PC-3 (cell line): ENCODE data around the gene ARMH2. TPM values are rescaled to one million over a fixed set of nuclear protein-coding genes. Genes with fewer than 3 reads are reported as not detected.

Experiments used
- ATAC-seq: fragments of 200-7000 bp; cut with Tn5 transposase; 2 replicates; pipeline ENCODE4 v1.9.1; 2020; ENCODE audit warnings: mild to moderate bottlenecking, moderate library complexity
- BruUV-seq: library from RNA; stranded (reverse); fragments of 400-500 nt; replicated peaks from 2 replicates; lab custom pipeline; 2021; lab: Mats Ljungman, UMichigan
- CTCF ChIA-PET: fragments of 300-600 bp; sonication (Branson Sonifier 250); formaldehyde crosslinking; loops from one replicate; lab custom pipeline; 2022; ENCODE audit warnings: antibody characterized with exemption; lab: Charles Lee
- POLR2A ChIA-PET: fragments of 300-600 bp; sonication (Branson Sonifier 250); formaldehyde crosslinking; loops from one replicate; lab custom pipeline; 2022; ENCODE audit warnings: antibody characterized with exemption; ENCODE audit not compliant: unreplicated experiment; lab: Charles Lee
- DNase-seq: peaks from one replicate; pipeline ENCODE4 v3.0.0-alpha.2; 2015
- H2AFZ ChIP-seq: fragments of 300-600 bp; sonication (generic); 2 replicates; pipeline ENCODE4 v1.6.0; 2016; ENCODE audit warnings: antibody characterized with exemption, low read length
- H3F3A ChIP-seq: fragments of 300-600 bp; sonication (generic); one replicate; pipeline ENCODE4 v1.6.0; 2017; ENCODE audit warnings: antibody characterized with exemption, low read length, control low read depth, mild to moderate bottlenecking; ENCODE audit not compliant: unreplicated experiment
- H3K27ac ChIP-seq: fragments of 300-600 bp; sonication (generic); 2 replicates; pipeline ENCODE4 v1.5.1; 2016; ENCODE audit warnings: mild to moderate bottlenecking, low read length
- H3K27me3 ChIP-seq: fragments of 300-600 bp; sonication (generic); 2 replicates; pipeline ENCODE4 v1.6.1; 2016; ENCODE audit warnings: low read length, mixed read lengths
- H3K36me3 ChIP-seq: fragments of 300-600 bp; sonication (generic); 2 replicates; pipeline ENCODE4 v1.6.1; 2016; ENCODE audit warnings: low read depth, mixed run types, low read length, mixed read lengths
- H3K4me1 ChIP-seq: fragments of 300-600 bp; sonication (generic); 2 replicates; pipeline ENCODE4 v1.5.1; 2016; ENCODE audit warnings: low read length; ENCODE audit not compliant: insufficient read depth
- H3K4me2 ChIP-seq: fragments of 300-600 bp; sonication (generic); 2 replicates; pipeline ENCODE4 v1.6.0; 2016; ENCODE audit warnings: low read length
- H3K4me3 ChIP-seq: fragments of 300-600 bp; sonication (generic); 2 replicates; pipeline ENCODE4 v1.5.1; 2016; ENCODE audit warnings: mild to moderate bottlenecking, low read length, mixed read lengths
- H3K79me2 ChIP-seq: fragments of 300-600 bp; sonication (generic); 2 replicates; pipeline ENCODE4 v1.6.1; 2017; ENCODE audit warnings: low read length, mixed read lengths
- H3K9ac ChIP-seq: fragments of 300-600 bp; sonication (generic); 2 replicates; pipeline ENCODE4 v1.6.0; 2016; ENCODE audit warnings: mild to moderate bottlenecking, low read length
- H3K9me2 ChIP-seq: fragments of 300-600 bp; sonication (generic); replicated peaks from 2 replicates; pipeline ENCODE4 v1.6.1; 2016; ENCODE audit warnings: mixed run types, low read length, mixed read lengths
- H3K9me3 ChIP-seq: fragments of 300-600 bp; sonication (generic); 2 replicates; pipeline ENCODE4 v1.6.1; 2016; ENCODE audit warnings: low read length, mixed read lengths
- H4K20me1 ChIP-seq: fragments of 300-600 bp; sonication (generic); 2 replicates; pipeline ENCODE4 v1.6.1; 2016; ENCODE audit warnings: low read length, mixed read lengths
- CTCF ChIP-seq: fragments of 300-600 bp; sonication (generic); conservative IDR thresholded peaks from 2 replicates; pipeline ENCODE4 v1.5.1; 2017; ENCODE audit warnings: antibody characterized with exemption, low read depth, mild to moderate bottlenecking, low read length
- EZH2 ChIP-seq: fragments of 300-600 bp; sonication (generic); IDR thresholded peaks from one replicate; pipeline ENCODE4 v1.6.1; 2017; ENCODE audit warnings: antibody characterized with exemption, mild to moderate bottlenecking, low read length; ENCODE audit not compliant: unreplicated experiment
- EZH2phosphoT487 ChIP-seq: fragments of 300-600 bp; sonication (generic); IDR thresholded peaks from 2 replicates; pipeline ENCODE4 v1.6.1; 2018; ENCODE audit warnings: mild to moderate bottlenecking, antibody characterized with exemption, low read length, borderline replicate concordance
- intact Hi-C: fragments of 100-400 bp; cut with micrococcal nuclease; formaldehyde crosslinking; loops from 2 replicates; pipeline ENCODE4 v1.9.0; 2023
- total RNA-seq: library from RNA; depleted of rRNA; stranded (reverse); fragments of >200 nt; gene quantifications from 2 replicates; pipeline ENCODE4 v1.2.3, GENCODE V29; 2014

Gene ARMH2
- total RNA-seq, 1 experiment from 2014 or later: not detected

GRCh38 chr6:24845578-24845977 lies 46.9 kb upstream of the ARMH2 start:
- no peaks in the 10 kb centered on the region for H3K36me3 ChIP-seq
- H3K79me2 ChIP-seq: no peaks in the 10 kb centered on the region
- TF ChIP-seq EZH2: no peak
- TF ChIP-seq CTCF: no peak
- no peak for TF ChIP-seq EZH2phosphoT487
- H2AFZ ChIP-seq: no peak overlapping the region
- no peaks in the 10 kb centered on the region for H3F3A ChIP-seq
- no peaks in the 10 kb centered on the region for H3K9me3 ChIP-seq
- ChIA-PET CTCF (no interaction called here), POLR2A (interaction anchor here (0.7 kb wide), 1 partner anchor 12 kb away, joined by 3 read pairs; no protein-coding TSS in a partner anchor)
- H3K9me2 ChIP-seq: no peaks in the 10 kb centered on the region
- no peak overlapping the region for H3K27ac ChIP-seq
- no peak overlapping the region for H3K4me2 ChIP-seq
- DNase-seq (no peak), ATAC-seq (no peak)
- no peak overlapping the region for H3K4me3 ChIP-seq
- BruUV-seq: no TSS peak
- intact Hi-C loops: no loop called here
- H4K20me1 ChIP-seq: no peaks in the 10 kb centered on the region
- H3K4me1 ChIP-seq: no peaks in the 10 kb centered on the region
- H3K9ac ChIP-seq: no peak overlapping the region
- H3K27me3 ChIP-seq: 0 out of 2 replicates have a peak, but pooled peaks cover 17% of the 10 kb centered on the region

- H3K36me3 ChIP-seq: no peaks in the 10 kb centered on the region
- H3K4me1 ChIP-seq: no peaks in the 10 kb centered on the region
- H4K20me1 ChIP-seq: no peaks in the 10 kb centered on the region
- ChIA-PET CTCF (no interaction called here), POLR2A (no interaction called here)
- intact Hi-C loops: no loop called here
- ATAC-seq (no peak), DNase-seq (no peak)
- H3K27me3 ChIP-seq: 0 out of 2 replicates have a peak, but pooled peaks cover 17% of the 10 kb centered on the region
- H3K4me2 ChIP-seq: no peak overlapping the region
- no peak overlapping the region for H2AFZ ChIP-seq
- H3K9me2 ChIP-seq: no peaks in the 10 kb centered on the region
- H3K27ac ChIP-seq: no peak overlapping the region
- H3K9me3 ChIP-seq: no peaks in the 10 kb centered on the region
- no peaks in the 10 kb centered on the region for H3F3A ChIP-seq
- TF ChIP-seq EZH2phosphoT487 (no peak), EZH2 (no peak), CTCF (no peak)
- BruUV-seq: no TSS peak
- H3K9ac ChIP-seq: no peak overlapping the region
- H3K4me3 ChIP-seq: no peak overlapping the region
- H3K79me2 ChIP-seq: no peaks in the 10 kb centered on the region
Measured at GRCh38 chr6:24844903-24845302, 46.2 kb upstream of the ARMH2 start.

GRCh38 chr6:24844061-24844460 lies 45.3 kb upstream of the ARMH2 start:
- POLR2A ChIA-PET: interaction anchor here (0.7 kb wide), 1 partner anchor 57 kb away, joined by 3 read pairs; no protein-coding TSS in a partner anchor
- CTCF ChIA-PET: no interaction called here

More at GRCh38 chr6:24844061-24844460, 45.3 kb upstream of the ARMH2 start:
- H2AFZ ChIP-seq: no peak overlapping the region
- H3K27ac ChIP-seq: no peak overlapping the region
- ATAC-seq (no peak), DNase-seq (no peak)
- H3K27me3 ChIP-seq: 0 out of 2 replicates have a peak, but pooled peaks cover 17% of the 10 kb centered on the region
- no peak overlapping the region for H3K9ac ChIP-seq
- no peaks in the 10 kb centered on the region for H3K4me1 ChIP-seq
- H3K9me2 ChIP-seq: no peaks in the 10 kb centered on the region
- no peak overlapping the region for H3K4me2 ChIP-seq
- H3K9me3 ChIP-seq: no peaks in the 10 kb centered on the region
- H3K4me3 ChIP-seq: no peak overlapping the region
- no peaks in the 10 kb centered on the region for H3F3A ChIP-seq
- no peaks in the 10 kb centered on the region for H4K20me1 ChIP-seq
- H3K79me2 ChIP-seq: no peaks in the 10 kb centered on the region
- no peaks in the 10 kb centered on the region for H3K36me3 ChIP-seq
- intact Hi-C loops: no loop called here
- no TSS peak for BruUV-seq
- TF ChIP-seq CTCF (no peak), EZH2phosphoT487 (no peak), EZH2 (no peak)
